ENCODE data around the gene PRSS56.
"Not testable (repeated sequence)": the region's sequence is repeated elsewhere in the genome, so short reads cannot be mapped to it uniquely, and the experiment has no call there.

Gene PRSS56

DNA sequence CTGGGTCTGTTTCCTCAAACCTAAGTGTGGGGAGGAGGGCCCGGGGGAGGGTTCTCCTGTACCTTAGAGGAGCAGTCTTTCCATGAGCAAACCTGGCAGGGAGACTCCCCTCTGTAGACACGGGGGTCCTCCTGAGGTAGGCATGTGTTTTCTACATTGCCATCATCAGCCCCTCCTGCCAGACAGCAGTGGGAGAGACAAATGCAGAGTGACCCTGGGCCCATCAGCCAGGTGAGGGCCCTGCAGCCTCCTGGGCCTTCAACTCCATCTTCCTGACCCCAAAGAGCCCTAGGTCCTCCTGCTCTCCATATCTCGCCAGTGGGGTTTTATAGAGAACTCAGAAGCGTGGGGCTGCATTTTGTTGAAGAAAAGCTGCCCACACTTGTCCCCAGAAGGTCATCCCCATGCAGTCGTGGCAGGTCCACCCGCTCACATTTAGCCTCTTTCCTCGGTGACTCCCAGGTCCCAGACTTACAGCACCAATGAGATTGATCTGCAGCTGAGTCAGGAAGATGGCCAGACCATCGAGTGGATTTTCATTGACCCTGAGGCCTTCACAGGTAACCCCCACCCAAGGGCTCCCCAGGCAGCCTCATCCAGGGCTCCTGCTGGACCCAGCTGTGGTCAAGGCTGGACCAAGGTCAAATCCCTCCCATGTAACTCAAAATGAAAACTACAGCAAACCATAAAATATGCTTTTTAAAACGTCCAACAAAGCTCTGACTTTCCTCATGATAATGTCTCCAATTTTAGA is 21.9 kb downstream of the PRSS56 start:
- ATAC-seq (no peak), DNase-seq (no peak)

- ATAC-seq (no peak), DNase-seq (no peak)
Observed at GRCh38 chr2:232542715-232543467, 22.7 kb downstream of the PRSS56 start.

DNA sequence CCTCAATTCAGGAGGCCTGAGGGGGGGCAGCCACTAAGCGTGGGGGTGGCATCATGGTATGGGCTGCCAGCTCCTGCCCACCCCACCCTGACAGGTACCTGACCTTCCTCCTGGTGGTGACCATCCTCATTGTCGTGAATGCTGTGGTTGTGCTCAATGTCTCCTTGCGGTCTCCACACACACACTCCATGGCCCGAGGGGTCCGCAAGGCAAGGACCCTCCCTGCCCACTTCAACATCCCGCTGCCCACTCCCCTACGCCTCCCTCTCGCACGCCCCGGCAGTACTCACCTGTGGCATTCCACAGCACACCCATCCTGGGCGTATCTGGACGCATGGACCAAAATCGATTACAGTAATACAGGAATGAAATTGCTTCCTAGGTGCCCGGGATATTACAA is 23.3 kb downstream of the PRSS56 start:
- no peak for ATAC-seq

GRCh38 chr2:232543928-232544631 is 23.9 kb downstream of the PRSS56 start:
- DNase-seq = no peak
- no peak for ATAC-seq

More for the DNA sequence above, 23.3 kb downstream of the PRSS56 start:
- DNase-seq = no peak

GRCh38 chr2:232544674-232545073 is 24.5 kb downstream of the PRSS56 start:
- ATAC-seq = no peak
- DNase-seq = no peak

- no peak for ATAC-seq
Observed at GRCh38 chr2:232545511-232546375, 25.6 kb downstream of the PRSS56 start.

DNA sequence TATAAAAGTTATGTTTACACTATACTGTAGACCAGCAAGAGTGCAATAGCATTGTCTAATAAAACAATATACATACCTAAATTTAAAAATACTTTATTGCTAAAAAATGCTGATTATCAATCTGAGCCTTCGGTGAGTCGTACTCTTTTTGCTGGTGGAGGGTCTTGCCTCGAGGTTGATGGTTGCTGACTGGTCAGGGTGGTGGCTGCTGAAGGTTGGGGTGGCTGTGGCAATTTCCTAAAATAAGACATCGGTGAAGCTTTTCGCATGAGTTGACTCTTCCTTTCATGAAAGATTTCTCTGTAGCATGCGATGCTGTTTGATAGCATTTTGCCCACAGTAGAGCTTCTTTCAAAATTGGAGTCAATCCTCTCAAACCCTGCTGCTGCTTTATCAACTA is 27.8 kb downstream of the PRSS56 start:
- ATAC-seq (no peak), DNase-seq (no peak)

More at GRCh38 chr2:232545511-232546375, 25.6 kb downstream of the PRSS56 start:
- no peak for DNase-seq

GRCh38 chr2:232549655-232550353 is 29.6 kb downstream of the PRSS56 start:
- no peak for DNase-seq
- no peak for ATAC-seq

DNA sequence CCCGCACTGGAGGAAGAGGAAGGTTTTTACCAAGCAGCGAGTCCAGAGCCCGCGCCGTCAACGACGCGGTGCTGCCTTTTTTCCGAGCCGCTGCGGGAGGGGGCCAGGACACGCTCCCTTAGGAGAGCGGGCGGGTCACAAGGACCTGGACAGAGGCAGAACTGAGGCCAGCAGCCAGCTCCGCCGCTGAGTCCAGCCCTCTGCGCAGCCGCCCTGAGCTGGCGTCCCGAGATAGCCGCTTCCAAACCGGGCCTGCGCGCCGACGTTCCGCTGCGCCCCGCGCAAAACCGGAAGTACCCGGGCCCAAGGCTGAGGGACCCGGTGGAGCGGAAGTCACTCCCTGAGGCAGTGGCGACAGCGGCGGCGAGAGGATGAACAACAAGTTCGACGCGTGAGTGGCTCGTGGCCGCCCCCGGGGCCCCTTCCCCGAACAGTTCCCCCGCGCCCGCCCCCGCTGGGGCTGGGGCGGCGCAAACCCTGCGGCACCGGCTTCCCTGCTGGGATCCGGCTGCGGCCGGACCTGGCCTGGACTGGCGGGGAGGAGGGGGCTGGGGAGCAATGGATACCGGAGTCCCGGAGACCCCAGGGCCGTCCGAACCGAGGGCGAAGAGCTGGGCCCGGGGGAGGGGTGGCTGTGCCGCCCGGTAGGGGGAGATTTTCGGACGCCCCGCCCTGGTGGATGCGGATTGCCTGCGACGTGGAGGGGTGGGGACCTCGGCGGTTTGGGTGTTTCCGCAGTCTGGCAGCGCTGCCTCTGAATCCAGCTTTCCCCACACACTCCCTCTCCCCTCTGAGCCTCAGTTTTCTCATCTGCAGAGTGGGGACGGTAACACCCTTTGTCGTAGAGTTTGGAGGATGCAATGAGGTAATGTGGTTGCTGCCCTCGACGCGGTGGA is 30.4 kb downstream of the PRSS56 start, which contains the start of the genes EIF4E2 and TIGD1:
EIF4E2 (plus strand) TSS at position 336 of the 896 bp plus-strand sequence; CDS start at position 372, 36 bp downstream.
TIGD1 (minus strand) TSS at position 204 of the 896 bp plus-strand sequence. CDS start 675 bp downstream, outside the sequence.
- peak; percentile 93 for DNase-seq
- ATAC-seq = peak; percentile 97

- DNase-seq = no peak
- ATAC-seq = no peak
Observed at GRCh38 chr2:232551250-232551638, 31.1 kb downstream of the PRSS56 start.

DNA sequence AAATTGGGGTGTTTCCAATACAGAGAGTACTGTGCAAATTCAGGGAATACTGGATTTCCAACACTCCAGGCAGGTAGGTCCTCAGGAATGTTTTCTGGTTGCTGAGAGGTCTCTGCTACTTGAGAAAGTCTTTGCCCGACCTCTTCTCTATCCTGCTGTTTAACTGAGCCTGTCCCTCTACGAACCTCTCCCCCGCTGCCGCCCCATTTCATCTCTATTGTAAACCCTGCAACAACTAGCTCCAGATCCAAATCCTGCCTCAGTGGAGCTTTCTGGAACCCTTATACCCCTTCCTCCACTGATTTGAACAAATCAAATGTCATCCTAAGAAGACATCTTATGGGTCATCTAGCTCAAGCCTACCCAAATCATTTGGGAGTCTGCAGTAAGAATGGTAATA is 31.6 kb downstream of the PRSS56 start:
- no peak for DNase-seq
- ATAC-seq = no peak

DNA sequence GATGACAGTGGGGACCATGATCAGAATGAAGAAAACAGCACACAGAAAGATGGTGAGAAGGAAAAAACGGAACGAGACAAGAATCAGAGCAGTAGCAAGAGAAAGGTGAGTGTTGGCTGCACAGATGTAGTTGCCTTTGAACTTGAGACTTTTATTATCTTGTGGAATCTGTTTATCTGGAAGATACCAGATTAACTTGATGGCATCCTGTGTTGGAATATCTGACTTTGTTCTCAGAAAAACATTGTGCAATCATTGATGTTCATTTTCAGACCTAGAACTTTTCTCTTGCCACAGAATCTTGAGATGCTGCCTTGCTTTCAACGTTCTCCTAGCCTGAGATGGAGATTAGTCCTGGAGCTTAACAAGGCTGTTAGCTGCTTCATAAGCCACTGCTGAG is 36.2 kb downstream of the PRSS56 start:
- no peak for DNase-seq
- no peak for ATAC-seq

GRCh38 chr2:232562515-232563151 is 42.4 kb downstream of the PRSS56 start:
- no peak for DNase-seq
- no peak for ATAC-seq

GRCh38 chr2:232563580-232563979 is 43.4 kb downstream of the PRSS56 start:
- ATAC-seq (no peak), DNase-seq (no peak)

- DNase-seq (no peak), ATAC-seq (no peak)
Observed at GRCh38 chr2:232567721-232568120, 47.5 kb downstream of the PRSS56 start.

GRCh38 chr2:232568161-232568560 is 48.0 kb downstream of the PRSS56 start:
- no peak for DNase-seq
- no peak for ATAC-seq

DNA sequence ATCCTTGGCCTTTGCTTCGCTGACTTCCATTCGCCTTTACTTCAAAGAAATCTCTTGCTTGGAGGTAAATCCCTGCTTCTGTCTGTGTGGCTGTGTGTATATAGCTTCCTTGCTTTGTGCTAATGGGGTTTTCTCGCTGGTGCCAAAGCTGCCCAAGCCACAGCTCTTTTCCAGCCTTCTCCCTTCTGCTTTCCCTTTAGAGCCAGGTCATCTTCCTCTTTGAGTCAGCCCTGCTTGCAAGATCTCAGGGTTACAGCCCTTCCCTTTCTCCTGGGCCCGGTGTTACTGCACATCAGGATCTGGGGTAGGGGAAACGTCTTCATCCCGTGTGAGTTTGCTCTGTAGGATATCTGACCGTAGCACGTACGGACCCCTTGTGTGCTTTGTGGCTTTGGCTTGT is 49.4 kb downstream of the PRSS56 start:
- ATAC-seq (no peak), DNase-seq (no peak)

DNA sequence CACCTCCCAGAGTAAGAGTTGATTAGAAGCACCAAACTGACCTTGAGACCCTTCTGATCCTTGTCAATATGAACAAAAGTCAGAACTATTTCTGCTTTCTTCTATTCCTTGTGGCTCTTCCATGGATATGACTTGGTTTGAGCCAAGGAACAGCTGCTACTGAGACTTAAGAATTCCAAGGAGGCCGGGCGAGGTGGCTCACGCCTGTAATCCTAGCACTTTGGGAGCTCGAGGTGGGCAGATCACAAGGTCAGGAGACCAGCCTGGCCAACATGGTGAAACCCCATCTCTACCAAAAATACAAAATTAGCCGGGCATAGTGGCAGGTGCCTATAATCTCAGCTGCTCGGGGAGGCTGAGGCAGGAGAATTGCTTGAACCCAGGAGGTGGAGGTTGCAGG is 50.3 kb downstream of the PRSS56 start:
- ATAC-seq = not testable (repeated sequence)

DNA sequence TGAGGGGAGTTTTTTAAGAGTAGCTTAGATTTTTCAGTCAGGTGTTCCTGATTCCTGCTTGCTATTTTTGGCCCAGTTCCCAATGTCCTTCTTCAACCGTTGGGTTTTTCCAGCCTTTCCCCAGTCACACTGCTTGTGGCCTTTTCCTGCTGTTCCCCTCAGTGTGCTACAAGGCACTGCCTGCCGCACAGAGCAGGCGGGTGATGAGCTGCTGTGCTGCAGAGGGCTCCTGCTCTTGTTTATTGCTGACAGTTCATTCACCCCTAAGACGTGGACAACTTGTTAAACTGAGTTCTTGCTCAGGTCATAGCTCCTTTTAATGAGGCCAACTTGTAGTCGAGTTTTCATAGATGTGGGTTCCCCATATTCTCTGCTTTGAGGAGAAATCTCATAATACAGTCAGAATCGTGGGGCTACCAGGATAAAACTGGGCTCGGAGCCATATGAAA is 50.9 kb downstream of the PRSS56 start:
- no peak for DNase-seq
- ATAC-seq = no peak

More for the DNA sequence above, 50.3 kb downstream of the PRSS56 start:
- not testable (repeated sequence) for DNase-seq

Data from stimulated activated naive CD8-positive, alpha-beta T cell treated with anti-CD3 and anti-CD28 coated beads, Interleukin-15, Interleukin-2, amounts not matched to agents 100 U/mL and 50 U/mL, for 24 hours (primary cell).